OCI-LY7 (cell line): ENCODE data around the gene C10orf71. TPM values are rescaled to one million over a fixed set of nuclear protein-coding genes. Genes with fewer than 3 reads are reported as not detected.

Experiments used
- BruUV-seq: library from RNA; stranded (reverse); fragments of 400-500 nt; replicated peaks from 2 replicates; lab custom pipeline; 2021; lab: Mats Ljungman, UMichigan
- CTCF ChIA-PET: fragments of 300-600 bp; sonication (Branson Sonifier 250); formaldehyde crosslinking; loops from one replicate; lab custom pipeline; 2022; ENCODE audit warnings: antibody characterized with exemption; ENCODE audit not compliant: unreplicated experiment; lab: Charles Lee
- POLR2A ChIA-PET: fragments of 300-600 bp; sonication (Branson Sonifier 250); formaldehyde crosslinking; loops from one replicate; lab custom pipeline; 2022; ENCODE audit warnings: antibody characterized with exemption; lab: Charles Lee
- DNase-seq: peaks from one replicate; pipeline ENCODE4 v3.0.0-alpha.2; 2015; ENCODE audit warnings: low spot score
- H2AFZ ChIP-seq: fragments of 200-600 bp; sonication (generic), shearing (Covaris generic); 2 replicates; pipeline ENCODE4 v1.6.1; 2014; ENCODE audit warnings: mild to moderate bottlenecking, antibody characterized with exemption, low read length, moderate library complexity
- H3K27ac ChIP-seq: fragments of 200-600 bp; sonication (generic); 2 replicates; pipeline ENCODE4 v1.5.1; 2014; ENCODE audit warnings: mixed run types, low read depth, mild to moderate bottlenecking, moderate library complexity, low read length, inconsistent platforms; ENCODE audit not compliant: poor library complexity, severe bottlenecking
- H3K36me3 ChIP-seq: fragments of 200-600 bp; sonication (generic); 2 replicates; pipeline ENCODE4 v1.6.1; 2014; ENCODE audit warnings: mild to moderate bottlenecking, antibody characterized with exemption, low read length, moderate library complexity, mixed read lengths; ENCODE audit not compliant: insufficient read depth
- H3K4me1 ChIP-seq: fragments of 200-600 bp; sonication (generic); 2 replicates; pipeline ENCODE4 v1.5.1; 2014; ENCODE audit warnings: mild to moderate bottlenecking, low read length; ENCODE audit not compliant: insufficient read depth, poor library complexity, severe bottlenecking
- H3K4me2 ChIP-seq: fragments of 200-600 bp; sonication (generic); 2 replicates; pipeline ENCODE4 v1.6.1; 2014; ENCODE audit warnings: mild to moderate bottlenecking, low read length
- H3K4me3 ChIP-seq: fragments of 200-600 bp; sonication (generic); 2 replicates; pipeline ENCODE4 v1.5.1; 2014; ENCODE audit warnings: mild to moderate bottlenecking, low read depth, low read length; ENCODE audit not compliant: poor library complexity, severe bottlenecking
- H3K79me2 ChIP-seq: fragments of 200-600 bp; sonication (generic); 2 replicates; pipeline ENCODE4 v1.6.1; 2016; ENCODE audit warnings: low read depth, mild to moderate bottlenecking, low read length, moderate library complexity, mixed read lengths; ENCODE audit not compliant: insufficient read depth
- H3K9me2 ChIP-seq: fragments of 200-600 bp; sonication (generic); 2 replicates; pipeline ENCODE4 v1.6.1; 2016; ENCODE audit warnings: mild to moderate bottlenecking, low read length, mixed read lengths; ENCODE audit not compliant: insufficient read depth
- H3K9me3 ChIP-seq: fragments of 200-600 bp; sonication (generic); 2 replicates; pipeline ENCODE4 v1.6.1; 2014; ENCODE audit warnings: mild to moderate bottlenecking, mixed run types, low read length, mixed read lengths
- H4K20me1 ChIP-seq: fragments of 200-600 bp; sonication (generic); 2 replicates; pipeline ENCODE4 v1.6.1; 2014; ENCODE audit warnings: mild to moderate bottlenecking, antibody characterized with exemption, low read length, moderate library complexity, mixed read lengths; ENCODE audit not compliant: insufficient read depth
- EZH2phosphoT487 ChIP-seq: fragments of 200-600 bp; sonication (generic); IDR thresholded peaks from 2 replicates; pipeline ENCODE4 v1.6.1; 2018; ENCODE audit warnings: low read depth, borderline replicate concordance, mild to moderate bottlenecking, mixed run types, antibody characterized with exemption, low read length, moderate library complexity, mixed read lengths
- intact Hi-C: fragments of 100-400 bp; cut with micrococcal nuclease; formaldehyde crosslinking; loops from one replicate; pipeline ENCODE4 v1.10.0; 2022; ENCODE audit not compliant: unreplicated experiment
- total RNA-seq, 2 experiments: library from RNA; depleted of rRNA in 1 of 2; stranded (reverse); fragments of >200 nt in 1 of 2; shearing (Covaris generic) in 1 of 2; gene quantifications; 2 replicates each; pipeline ENCODE4 v1.2.3, GENCODE V29; 2014 to 2022
- TF ChIP-seq, protein P1 (sequence below): fragments of 200-600 bp; sonication (generic); conservative IDR thresholded peaks from 2 replicates; pipeline ENCODE4 v1.5.1; 2014; ENCODE audit warnings: mild to moderate bottlenecking, antibody characterized with exemption, low read length, moderate library complexity, mixed read lengths

The C10orf71 gene
- total RNA-seq, 2 experiments from 2014 or later = 0.06 to 0.08 TPM

DNA sequence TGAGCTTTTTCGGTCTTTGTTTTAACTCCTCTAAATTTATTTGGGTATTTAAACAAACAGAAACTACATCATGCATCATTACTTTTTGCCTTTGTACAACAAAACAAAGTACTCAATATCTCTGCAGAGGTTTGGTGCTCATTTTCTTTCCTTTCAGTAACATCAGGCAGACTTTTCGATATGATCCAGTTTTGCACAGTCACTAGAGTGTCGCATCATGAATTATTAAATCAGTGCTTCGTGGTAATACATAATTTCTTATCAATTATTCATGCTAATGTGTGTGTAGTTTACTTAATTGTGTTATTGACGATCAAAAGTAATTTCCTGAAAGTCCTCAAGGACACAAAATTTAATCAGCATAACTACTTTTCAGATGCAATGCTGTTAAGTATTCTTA is 65.1 kb downstream of the C10orf71 start:
- no peak overlapping the region for H3K4me3 ChIP-seq
- no peaks in the 10 kb centered on the region for H3K4me1 ChIP-seq
- TF ChIP-seq, protein P1, sequence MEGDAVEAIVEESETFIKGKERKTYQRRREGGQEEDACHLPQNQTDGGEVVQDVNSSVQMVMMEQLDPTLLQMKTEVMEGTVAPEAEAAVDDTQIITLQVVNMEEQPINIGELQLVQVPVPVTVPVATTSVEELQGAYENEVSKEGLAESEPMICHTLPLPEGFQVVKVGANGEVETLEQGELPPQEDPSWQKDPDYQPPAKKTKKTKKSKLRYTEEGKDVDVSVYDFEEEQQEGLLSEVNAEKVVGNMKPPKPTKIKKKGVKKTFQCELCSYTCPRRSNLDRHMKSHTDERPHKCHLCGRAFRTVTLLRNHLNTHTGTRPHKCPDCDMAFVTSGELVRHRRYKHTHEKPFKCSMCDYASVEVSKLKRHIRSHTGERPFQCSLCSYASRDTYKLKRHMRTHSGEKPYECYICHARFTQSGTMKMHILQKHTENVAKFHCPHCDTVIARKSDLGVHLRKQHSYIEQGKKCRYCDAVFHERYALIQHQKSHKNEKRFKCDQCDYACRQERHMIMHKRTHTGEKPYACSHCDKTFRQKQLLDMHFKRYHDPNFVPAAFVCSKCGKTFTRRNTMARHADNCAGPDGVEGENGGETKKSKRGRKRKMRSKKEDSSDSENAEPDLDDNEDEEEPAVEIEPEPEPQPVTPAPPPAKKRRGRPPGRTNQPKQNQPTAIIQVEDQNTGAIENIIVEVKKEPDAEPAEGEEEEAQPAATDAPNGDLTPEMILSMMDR = no peak
- TF ChIP-seq EZH2phosphoT487 = no peak
- ChIA-PET POLR2A (interaction anchor here (0.5 kb wide), 1 partner anchor 22 kb away, joined by 4 read pairs; no protein-coding TSS in a partner anchor), CTCF (no interaction called here)
- H4K20me1 ChIP-seq = no peaks in the 10 kb centered on the region
- H3K9me3 ChIP-seq = no peaks in the 10 kb centered on the region
- H3K36me3 ChIP-seq = no peaks in the 10 kb centered on the region
- H3K9me2 ChIP-seq = no peaks in the 10 kb centered on the region
- no peak overlapping the region for H3K27ac ChIP-seq
- H3K4me2 ChIP-seq = no peak overlapping the region
- BruUV-seq = no TSS peak
- H3K79me2 ChIP-seq = no peaks in the 10 kb centered on the region
- intact Hi-C loops = no loop called here
- no peak overlapping the region for H2AFZ ChIP-seq
- DNase-seq = no peak

DNA sequence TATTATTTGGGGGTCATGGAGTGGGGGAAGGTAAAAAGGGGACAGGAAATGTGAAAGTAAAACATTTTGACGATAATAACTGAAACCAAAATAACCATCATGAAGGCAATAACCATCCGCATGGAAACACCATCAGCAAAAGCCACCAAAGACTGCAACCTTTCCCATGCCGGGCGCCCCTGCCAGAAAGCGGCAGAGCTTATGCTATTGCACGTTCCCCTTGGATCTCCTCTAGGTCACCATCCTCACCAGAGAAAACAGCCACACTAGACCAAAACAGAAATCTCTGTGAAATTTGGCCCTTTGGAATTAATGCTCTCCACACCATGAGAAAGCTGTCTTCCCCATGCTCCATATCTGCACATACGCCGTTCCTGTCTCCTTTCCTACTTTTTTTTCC is 65.8 kb downstream of the C10orf71 start:
- H3K79me2 ChIP-seq = no peaks in the 10 kb centered on the region
- DNase-seq = no peak
- no TSS peak for BruUV-seq
- TF ChIP-seq, protein P1 = no peak
- TF ChIP-seq EZH2phosphoT487 = no peak
- intact Hi-C loops = no loop called here
- H3K9me3 ChIP-seq = no peaks in the 10 kb centered on the region
- no peak overlapping the region for H3K27ac ChIP-seq
- H3K4me2 ChIP-seq = no peak overlapping the region
- H3K36me3 ChIP-seq = no peaks in the 10 kb centered on the region
- no peak overlapping the region for H3K4me3 ChIP-seq
- ChIA-PET POLR2A (interaction anchor here (0.7 kb wide), 1 partner anchor 877 kb away, joined by 4 read pairs; no protein-coding TSS in a partner anchor), CTCF (no interaction called here)
- no peaks in the 10 kb centered on the region for H3K9me2 ChIP-seq
- H3K4me1 ChIP-seq = no peaks in the 10 kb centered on the region
- no peaks in the 10 kb centered on the region for H4K20me1 ChIP-seq
- H2AFZ ChIP-seq = no peak overlapping the region

DNA sequence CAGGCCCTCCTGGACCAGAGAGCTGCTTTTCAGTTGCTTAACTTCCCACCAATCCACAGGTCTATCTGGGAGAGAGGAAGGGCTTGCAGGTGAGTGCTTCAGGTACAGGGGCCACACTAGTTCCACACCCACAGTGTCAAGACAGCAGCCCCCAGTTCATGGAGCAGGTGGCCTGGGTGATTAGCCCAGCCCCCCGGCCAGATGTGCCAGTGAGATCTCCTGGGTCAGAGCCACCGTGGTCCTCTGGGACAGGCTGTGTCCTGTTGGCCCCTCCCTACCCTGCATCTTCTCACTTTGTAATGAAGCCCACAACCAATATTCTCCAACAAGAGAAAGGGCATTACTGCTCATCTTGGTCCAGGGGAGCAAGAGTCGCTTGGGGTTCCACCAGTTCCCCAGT is 66.3 kb downstream of the C10orf71 start:
- Histone ChIP-seq H3K4me2 (no peak overlapping the region), H3K9me2 (no peaks in the 10 kb centered on the region), H3K4me1 (no peaks in the 10 kb centered on the region), H3K4me3 (no peak overlapping the region), H2AFZ (no peak overlapping the region), H3K9me3 (no peaks in the 10 kb centered on the region), H3K36me3 (no peaks in the 10 kb centered on the region), H4K20me1 (no peaks in the 10 kb centered on the region), H3K27ac (no peak overlapping the region), H3K79me2 (no peaks in the 10 kb centered on the region)
- TF ChIP-seq EZH2phosphoT487 = no peak
- TF ChIP-seq, protein P1 = no peak
- intact Hi-C loops = no loop called here
- ChIA-PET CTCF (no interaction called here), POLR2A (no interaction called here)
- no peak for DNase-seq
- BruUV-seq = no TSS peak
